GM19463 (cell line): ENCODE results near the gene HEATR5A.
A peak's percentile ranks its signal among the peaks of the same experiment; 100 is the strongest.
"Not testable (repeated sequence)": the region's sequence is repeated elsewhere in the genome, so short reads cannot be mapped to it uniquely, and the experiment has no call there.

Experiments
- ATAC-seq: cut with Tn5 transposase; IDR thresholded peaks from one replicate; pipeline ENCODE4 v1.9.1; 2021; ENCODE audit warnings: mild to moderate bottlenecking, moderate library complexity; ENCODE audit not compliant: unreplicated experiment

Gene HEATR5A

DNA sequence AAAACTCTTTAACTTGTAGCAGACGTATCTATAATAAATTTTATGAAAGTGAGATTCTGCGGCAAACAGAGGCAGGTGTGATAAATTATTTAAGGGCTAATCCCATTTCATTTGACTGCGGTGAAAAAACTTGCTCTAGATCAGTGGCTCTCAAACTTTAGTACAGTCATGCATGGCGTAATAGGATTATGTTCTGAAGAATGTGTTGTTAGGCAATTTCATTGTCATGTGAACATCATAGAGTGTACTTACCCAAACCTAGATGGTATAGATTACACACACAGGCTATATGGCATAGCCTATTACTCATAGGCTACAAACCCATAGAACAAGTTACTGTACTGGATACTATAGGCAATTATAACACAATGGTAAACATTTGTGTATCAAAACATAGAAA, 83.7 kb downstream of the HEATR5A start:
- ATAC-seq, result no peak

DNA sequence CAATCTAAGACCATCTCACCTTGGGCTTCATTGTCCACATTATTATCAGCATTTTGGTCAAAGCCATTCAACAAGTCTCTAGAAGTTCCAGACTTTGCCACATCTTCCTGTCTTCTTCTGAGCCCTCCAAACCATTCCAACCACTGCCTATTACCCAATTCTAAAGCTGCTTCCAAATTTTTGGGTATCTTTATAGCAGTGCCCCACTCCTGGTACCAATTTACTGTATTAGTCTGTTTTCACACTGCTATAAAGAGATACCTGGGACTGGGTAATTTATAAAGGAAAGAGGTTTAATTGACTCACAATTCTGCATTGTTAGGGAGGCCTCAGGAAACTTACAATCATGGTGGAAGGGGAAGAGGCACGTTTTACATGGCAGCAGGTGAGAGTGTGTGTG, 89.0 kb downstream of the HEATR5A start:
- not testable (repeated sequence) for ATAC-seq

DNA sequence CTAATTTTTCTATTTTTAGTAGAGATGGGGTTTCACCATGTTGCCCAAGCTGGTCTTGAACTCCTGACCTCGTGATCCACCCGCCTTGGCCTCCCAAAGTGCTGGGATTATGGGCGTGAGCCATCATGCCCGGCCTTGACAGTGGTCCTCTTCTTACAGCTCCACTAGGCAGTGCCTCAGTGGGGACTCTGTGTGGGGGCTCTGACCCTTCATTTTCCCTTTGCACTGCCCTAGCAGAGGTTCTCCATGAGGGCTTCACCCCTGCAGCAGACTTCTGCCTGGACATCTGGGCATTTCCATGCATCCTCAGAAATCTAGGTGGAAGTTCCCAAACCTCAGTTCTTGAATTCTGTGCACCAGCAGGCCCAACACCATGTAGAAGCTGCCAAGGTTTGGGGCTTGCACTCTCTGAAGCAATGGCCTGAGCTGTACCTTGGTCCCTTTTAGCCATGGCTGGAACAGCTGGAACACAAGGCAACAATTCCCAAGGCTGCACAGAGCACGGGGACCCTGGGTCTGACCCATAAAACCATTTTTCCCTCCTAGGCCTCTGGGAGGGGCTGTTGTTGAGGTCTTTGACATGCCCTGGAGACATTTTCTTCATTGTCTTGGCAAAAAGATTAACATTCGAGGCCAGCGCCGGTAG, 90.4 kb downstream of the HEATR5A start:
- ATAC-seq, result not testable (repeated sequence)

DNA sequence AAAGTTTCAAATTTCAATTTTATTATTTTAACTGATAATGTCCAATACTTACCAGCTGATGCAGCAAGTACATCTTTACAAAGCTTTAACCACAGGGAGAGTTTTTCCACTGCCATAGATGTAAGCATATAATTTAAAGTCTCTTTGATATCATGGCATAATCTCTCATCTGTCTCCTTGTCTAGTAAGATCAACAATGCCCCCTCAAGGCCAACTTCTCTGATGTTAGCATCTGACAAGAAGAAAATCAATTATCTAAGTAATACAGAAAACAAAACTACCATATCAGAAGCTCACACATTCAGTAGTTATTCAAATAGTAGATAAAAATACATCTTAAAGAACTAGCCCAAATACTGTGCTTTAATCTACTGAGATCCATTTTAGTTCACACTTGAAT, 94.2 kb downstream of the HEATR5A start:
- ATAC-seq, result no peak

DNA sequence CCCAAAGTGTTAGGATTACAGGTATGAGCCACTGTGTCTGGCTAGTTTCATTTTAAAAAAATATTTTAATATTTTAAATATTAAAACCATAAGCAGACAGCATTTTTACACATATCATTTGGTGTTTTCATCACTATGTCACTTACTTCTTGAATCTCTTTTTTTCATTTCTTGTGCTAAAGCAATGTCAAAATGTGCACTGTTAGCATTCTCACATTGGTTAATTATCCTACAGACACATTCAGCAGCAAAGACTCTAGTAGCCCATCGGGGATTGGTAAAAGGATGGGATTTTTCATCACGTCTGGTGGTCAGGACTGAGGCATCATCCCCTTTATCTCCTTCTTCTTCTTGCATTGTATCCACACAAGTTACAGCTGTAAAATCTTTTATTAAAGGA, 96.9 kb downstream of the HEATR5A start:
- no peak for ATAC-seq

DNA sequence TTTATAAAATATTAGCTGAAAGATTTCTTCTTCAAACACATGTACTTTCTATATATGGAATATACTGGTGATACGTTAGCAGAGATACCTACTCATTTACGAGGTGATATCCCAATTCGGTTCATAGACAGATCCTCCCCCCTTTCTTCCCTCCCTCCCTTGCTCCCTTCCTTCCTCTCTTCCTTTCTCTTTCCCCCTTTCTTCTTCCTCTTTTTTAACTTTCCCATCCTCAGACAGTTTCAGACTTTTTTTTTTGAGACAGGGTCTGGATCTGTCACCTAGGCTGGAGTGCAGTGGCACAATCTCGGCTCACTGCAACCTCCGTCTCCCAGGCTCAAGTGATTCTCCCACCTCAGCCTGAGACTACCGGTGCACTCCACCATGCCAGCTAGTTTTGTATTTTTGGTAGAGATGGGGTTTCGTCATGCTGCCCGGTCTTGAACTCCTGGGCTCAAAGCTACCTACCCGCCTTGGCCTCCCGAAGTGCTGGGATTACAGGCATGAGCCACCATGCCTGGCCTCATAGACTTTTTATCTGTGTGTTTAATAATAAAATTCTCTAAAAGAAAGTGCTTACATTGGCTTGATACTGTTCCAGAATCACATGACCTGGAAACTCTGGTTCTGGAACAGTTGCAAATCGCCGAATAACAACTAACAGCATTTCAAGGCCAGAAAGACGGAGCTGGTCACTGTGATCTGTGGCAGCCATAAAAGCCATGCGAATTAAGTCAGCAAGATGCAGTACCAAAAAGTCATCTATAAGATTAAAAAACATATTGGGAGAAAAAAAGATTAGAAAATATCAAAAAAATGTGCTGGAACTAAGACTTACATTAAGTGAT, 99.2 kb downstream of the HEATR5A start:
- ATAC-seq, result no peak

DNA sequence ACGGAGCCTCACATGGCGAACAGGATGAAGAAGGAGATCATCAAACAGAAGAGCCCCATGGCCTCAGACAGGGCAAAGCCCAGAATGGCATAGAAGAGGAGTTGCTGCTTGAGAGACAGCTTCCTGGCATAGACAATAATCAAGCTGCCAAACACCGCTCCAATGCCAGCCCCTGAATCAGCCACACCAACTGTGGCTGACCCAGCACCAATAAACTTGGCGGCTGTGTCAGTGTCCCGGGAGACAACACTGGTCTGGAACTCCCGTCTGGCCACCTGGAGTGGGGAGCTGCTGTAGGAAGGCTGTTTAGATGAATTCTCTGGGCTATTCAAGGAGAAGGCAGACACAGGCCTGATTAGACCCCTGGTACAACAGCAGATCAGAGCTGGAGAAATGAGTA, 100.1 kb downstream of the HEATR5A start:
- no peak for ATAC-seq

DNA sequence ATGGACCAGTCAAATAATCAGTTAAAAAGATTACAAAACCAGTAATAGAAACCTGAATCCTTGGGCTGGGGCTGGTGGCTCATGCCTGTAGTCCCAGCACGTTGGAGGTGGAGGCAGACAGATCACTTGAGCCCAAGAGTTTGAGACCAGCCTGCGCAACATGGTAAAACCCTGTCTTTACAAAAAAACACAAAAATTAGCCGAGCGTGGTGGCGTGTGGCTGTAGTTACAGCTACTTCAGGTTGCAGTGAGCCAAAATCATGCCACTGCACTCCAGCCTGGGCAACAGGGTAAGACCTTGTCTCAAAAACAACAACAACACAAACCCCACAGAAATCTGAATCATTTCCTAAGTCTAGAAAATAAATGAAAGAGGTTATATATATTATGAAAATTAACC, 100.6 kb downstream of the HEATR5A start:
- ATAC-seq, result no peak

DNA sequence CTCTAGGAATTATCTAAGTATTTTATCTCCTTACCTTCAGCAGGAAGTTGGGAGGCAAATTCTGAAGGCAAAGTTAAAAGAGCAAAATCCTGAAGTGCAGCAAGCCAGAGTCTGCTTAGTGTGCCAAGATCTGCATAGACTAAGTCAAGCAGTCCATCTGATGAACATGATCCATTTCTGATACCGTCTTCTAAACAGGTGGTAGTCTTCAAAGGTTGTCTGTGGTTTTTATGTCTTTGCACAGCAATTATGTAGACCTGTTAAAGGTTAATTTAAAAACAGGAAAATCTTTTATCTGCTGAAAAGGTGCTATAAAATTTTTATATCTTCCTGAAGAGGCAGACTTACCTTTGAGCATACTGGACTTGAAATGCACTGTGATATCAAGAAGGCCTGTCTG, 107.4 kb downstream of the HEATR5A start:
- no peak for ATAC-seq

DNA sequence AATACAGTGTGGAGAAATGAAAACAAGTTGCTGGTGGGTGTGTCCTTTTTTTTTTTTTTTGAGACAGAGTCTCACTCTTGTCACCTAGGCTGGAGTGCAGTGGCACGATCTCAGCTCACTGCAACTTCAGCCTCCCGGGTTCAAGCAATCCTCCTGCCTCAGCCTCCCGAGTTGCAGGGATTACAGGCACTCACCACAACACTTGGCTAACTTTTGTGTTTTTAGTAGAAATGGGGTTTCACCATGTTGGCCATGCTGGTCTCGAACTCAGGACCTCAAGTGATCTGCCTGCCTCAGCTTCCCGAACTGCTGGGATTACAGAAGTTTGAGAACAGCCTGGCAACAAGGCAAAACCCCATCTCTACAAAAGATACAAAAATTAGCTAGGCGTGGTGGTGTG, 108.0 kb downstream of the HEATR5A start:
- not testable (repeated sequence) for ATAC-seq

DNA sequence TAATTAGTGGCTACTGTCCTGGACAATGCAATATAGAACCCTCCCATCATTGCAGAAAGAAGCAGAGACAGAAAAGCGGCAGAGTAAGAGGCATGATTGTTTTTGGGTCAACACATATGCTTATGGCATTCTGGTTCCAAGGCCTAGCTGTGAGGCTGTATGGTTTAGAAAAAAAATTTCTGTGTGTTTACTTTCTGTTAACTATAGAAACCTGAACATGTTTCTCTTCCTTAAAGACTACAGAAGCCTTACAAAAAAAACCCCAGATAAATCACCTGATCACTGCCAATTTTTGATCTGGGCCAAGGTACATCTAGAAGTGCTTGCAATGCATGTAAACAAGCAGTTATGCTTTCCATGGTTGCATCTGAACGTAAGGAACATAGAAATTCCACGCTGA, 112.7 kb downstream of the HEATR5A start:
- no peak for ATAC-seq

DNA sequence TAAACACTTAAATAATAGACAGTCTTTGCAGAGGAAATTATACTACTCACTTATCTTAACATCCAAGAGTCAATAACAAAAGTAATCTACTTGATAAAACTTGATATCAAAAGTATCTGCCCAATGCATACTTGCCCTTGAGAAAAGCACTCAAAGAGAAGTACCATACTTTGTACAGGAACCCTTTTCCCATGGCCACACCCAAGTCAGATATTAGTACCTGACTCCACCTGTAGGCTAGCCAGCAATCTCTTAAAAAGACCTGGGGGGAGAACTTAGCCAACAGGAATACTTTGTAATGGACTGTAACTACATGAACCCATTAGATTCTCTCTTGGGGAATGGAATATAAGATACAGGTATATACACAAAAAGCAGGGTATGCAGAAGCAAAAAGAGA, 113.2 kb downstream of the HEATR5A start:
- no peak for ATAC-seq

DNA sequence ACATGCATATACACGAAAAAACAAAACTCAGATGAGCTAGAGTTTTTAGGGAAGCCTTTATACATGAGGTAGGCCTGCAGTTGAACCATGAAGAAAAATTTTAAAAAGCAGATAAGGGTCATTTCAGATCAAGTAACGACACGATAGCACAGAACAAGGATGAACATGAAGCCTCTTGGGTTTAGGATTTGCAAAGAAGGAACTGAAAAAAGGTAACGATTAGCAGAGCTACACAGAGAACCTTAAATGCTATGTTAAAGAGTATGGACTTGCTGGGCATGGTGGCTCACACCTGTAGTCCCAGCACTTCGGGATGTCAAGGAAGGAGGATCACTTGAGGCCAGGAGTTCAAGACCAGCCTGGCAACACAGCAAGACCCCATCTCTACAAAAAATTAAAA, 116.7 kb downstream of the HEATR5A start:
- no peak for ATAC-seq

DNA sequence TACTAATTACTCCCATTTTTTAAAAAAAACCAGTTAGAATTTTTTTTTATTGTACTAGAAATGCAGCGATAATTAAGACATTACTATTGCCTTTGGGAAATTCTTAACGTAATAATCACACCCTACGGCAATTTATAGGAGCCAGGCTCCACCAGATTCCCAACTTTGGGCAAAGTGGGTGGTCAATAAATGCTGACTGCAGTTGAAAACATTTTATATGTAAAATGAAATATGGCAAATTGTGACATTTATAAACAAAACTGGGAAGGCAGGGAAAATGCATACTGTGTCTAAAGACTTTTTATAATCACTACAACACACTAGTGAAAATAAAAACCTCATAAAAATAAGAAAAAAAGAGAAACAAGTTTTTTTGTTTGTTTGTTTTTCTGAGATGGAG, 119.5 kb downstream of the HEATR5A start:
- ATAC-seq, result no peak

DNA sequence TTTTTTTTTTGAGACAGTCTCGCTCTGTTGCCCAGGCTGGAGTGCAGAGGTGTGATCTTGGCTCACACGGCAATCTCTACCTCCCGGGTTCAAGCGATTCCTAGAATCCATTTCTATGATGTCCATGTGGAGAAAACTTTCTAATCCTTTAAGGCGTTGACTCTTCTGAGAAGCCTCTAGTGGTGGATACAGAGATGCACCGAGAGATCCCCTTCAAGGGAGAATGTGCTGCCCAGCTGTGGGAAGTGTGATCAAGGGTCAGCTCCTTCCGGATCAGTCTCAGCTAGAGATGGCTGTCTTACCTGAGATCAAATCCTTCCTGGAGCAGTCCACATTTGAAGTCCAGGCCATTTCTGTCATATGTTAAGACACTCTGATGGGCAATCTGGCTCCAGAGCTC, 120.1 kb downstream of the HEATR5A start:
- no peak for ATAC-seq

DNA sequence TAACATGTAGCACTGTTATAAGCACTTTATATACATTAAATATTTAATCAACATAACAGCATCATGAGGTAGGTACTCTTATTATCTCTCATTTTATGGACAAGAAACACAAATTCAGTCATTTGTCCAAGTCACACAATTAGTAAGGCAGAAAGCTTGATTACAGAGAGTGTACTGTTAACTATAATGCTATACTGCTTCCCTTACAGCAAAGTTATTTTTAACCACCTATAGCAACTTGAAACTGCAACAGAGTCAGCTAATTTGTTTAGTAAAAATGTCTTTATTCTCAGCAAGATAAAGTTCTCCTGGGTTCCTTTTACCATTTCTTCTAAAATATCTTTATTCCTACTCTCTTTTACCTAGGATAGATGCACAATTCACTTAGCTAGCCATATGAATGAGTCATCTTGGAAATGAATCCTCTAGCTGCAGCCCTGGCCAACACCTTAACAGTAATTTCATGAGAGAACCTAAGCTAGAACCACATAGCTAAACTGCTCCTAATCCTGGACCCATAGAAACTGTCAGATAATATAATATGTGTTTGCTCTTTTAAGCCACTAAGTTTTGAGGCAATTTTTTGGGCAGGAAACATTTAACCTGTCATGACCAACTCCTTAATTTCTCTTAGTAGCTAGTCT, 122.5 kb downstream of the HEATR5A start:
- peak; percentile 68 for ATAC-seq

DNA sequence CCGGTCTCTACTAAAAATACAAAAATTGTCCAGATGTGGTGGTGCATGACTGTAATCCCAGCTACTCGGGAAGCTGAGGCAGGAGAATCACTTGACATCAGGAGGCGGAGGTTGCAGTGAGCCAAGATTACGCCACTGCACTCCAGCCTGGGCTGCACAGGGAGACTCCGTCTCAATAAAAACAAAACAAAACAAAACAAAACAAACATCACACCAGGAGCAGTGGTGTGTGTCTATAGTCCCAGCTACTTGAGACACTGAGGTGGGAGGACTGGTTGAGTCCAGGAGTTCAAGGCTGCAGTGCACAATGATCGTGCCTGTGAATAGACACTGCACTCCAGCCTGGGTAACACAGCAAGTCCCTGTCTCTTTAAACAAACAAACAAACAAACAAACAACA, 123.2 kb downstream of the HEATR5A start:
- ATAC-seq, result no peak

DNA sequence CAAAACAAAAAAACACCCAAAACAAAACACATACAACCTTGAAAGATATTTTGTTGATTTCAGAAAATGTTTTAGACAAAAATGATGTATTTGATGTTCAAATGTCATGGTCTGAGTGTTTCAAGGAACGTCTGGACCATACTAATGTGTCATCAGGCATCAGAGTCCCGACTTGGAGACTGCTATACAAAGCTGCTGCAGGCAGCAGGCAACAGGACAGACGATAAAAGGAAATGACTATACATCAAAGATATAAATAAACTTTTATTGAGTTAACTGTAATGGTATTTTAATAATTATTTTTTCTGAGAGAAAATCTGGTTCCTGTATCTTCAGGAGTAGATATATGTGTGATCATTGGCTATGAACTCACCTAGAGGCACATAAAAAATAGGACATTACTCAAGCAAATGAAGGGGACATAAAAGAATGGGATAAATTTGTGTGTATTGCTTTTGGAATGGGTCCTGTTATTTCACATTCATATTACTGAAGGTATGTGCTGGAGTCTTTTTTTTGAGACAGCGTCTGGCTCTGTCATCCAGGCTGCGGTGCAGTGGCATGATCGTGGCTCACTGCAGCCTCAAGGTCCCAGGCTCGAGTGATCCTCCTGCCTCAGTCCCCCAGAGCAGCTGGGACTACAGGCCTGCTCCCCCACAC, 125.5 kb downstream of the HEATR5A start:
- no peak for ATAC-seq

DNA sequence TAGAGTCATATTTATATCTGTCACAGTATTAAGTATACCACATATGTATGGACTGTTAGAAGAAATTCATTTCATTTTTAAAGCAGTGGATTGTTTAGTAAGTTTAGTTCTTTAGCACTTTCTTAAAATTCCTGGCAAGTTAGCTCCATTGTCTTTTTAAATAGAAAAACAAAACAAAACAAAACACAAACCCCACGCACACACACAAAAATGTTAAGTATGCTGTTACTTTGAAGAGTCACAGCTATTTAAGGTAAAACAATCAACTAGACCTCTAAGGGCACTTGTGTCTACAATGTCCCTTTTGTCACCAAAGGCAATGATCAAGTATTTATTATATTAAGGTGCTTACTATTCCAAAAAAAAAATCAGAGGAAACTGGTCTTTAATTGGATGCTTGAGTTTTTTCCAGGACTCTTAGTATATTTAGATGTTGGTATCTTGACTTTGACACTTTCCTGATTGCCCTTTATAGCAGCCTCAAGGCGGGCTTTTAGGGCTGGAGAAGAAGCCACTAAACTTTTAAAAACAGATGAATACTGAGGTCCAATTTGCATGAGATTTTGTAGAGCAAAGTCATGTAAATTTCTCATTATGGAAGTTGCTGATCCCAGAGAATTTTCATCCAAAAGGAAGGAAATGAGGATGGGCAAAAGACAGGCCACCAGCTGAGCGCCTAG, 127.3 kb downstream of the HEATR5A start:
- ATAC-seq, result no peak

DNA sequence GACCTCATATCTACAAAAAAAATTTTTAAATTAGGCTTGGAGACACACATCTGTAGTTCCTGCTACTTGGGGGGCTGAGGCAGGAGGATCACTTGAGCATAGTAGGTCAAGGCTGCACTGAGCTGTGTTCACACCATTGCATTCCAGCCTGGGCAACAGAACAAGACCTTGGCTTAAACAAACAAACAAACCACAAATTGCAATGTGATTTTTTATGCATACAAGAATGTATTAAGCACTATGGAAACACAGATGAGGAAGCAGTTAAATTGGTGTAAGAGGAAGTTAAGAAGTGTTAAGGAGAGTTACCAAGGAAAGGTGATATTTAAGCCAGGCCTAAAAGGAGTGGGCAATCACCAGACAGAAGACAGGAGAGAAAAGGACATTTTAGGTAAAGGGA, 129.1 kb downstream of the HEATR5A start:
- no peak for ATAC-seq
